Measurements from ENCODE around the gene UVRAG.
"Not testable (repeated sequence)": the region's sequence is repeated elsewhere in the genome, so short reads cannot be mapped to it uniquely, and the experiment has no call there.

The UVRAG gene

GRCh38 chr11:76047231-76047630 lies 232.2 kb downstream of the UVRAG start:
- no peak for DNase-seq (ENCODE audit: low spot score)
- no peak for TF ChIP-seq CTCF (IDR thresholded peaks at IDR 0.05; ENCODE audit: extremely low read depth, insufficient read depth, missing control alignments)
- in situ Hi-C loops (cut with MboI; ENCODE audit: low pct_unique_long_range_greater_than_20kb, low sequenced_read_pairs, unreplicated experiment): no loop called here

GRCh38 chr11:76047766-76048165 lies 232.8 kb downstream of the UVRAG start:
- no peak for TF ChIP-seq CTCF (IDR thresholded peaks at IDR 0.05; ENCODE audit: extremely low read depth, insufficient read depth, missing control alignments)
- DNase-seq (ENCODE audit: low spot score): no peak
- in situ Hi-C loops (cut with MboI; ENCODE audit: low pct_unique_long_range_greater_than_20kb, low sequenced_read_pairs, unreplicated experiment): no loop called here

GRCh38 chr11:76048763-76049162 lies 233.8 kb downstream of the UVRAG start:
- in situ Hi-C loops (cut with MboI; ENCODE audit: low pct_unique_long_range_greater_than_20kb, low sequenced_read_pairs, unreplicated experiment): no loop called here
- no peak for DNase-seq (ENCODE audit: low spot score)
- no peak for TF ChIP-seq CTCF (IDR thresholded peaks at IDR 0.05; ENCODE audit: extremely low read depth, insufficient read depth, missing control alignments)

- no peak for TF ChIP-seq CTCF (IDR thresholded peaks at IDR 0.05; ENCODE audit: extremely low read depth, insufficient read depth, missing control alignments)
- in situ Hi-C loops (cut with MboI; ENCODE audit: low pct_unique_long_range_greater_than_20kb, low sequenced_read_pairs, unreplicated experiment): no loop called here
- no peak for DNase-seq (ENCODE audit: low spot score)
Observed at GRCh38 chr11:76049511-76049910, 234.5 kb downstream of the UVRAG start.

- no peak for DNase-seq (ENCODE audit: low spot score)
- no peak for TF ChIP-seq CTCF (IDR thresholded peaks at IDR 0.05; ENCODE audit: extremely low read depth, insufficient read depth, missing control alignments)
Observed at GRCh38 chr11:76051937-76052336, 236.9 kb downstream of the UVRAG start.

GRCh38 chr11:76054330-76054729 lies 239.3 kb downstream of the UVRAG start:
- in situ Hi-C loops (cut with MboI; ENCODE audit: low pct_unique_long_range_greater_than_20kb, low sequenced_read_pairs, unreplicated experiment): no loop called here
- no peak for DNase-seq (ENCODE audit: low spot score)
- TF ChIP-seq CTCF (IDR thresholded peaks at IDR 0.05; ENCODE audit: extremely low read depth, insufficient read depth, missing control alignments): no peak

More at GRCh38 chr11:76051937-76052336, 236.9 kb downstream of the UVRAG start:
- in situ Hi-C loops (cut with MboI; ENCODE audit: low pct_unique_long_range_greater_than_20kb, low sequenced_read_pairs, unreplicated experiment): no loop called here

- no peak for TF ChIP-seq CTCF (IDR thresholded peaks at IDR 0.05; ENCODE audit: extremely low read depth, insufficient read depth, missing control alignments)
- DNase-seq (ENCODE audit: low spot score): no peak
- in situ Hi-C loops (cut with MboI; ENCODE audit: low pct_unique_long_range_greater_than_20kb, low sequenced_read_pairs, unreplicated experiment): no loop called here
Observed at GRCh38 chr11:76056876-76057275, 241.9 kb downstream of the UVRAG start.

GRCh38 chr11:76060475-76061036 lies 245.5 kb downstream of the UVRAG start:
- in situ Hi-C loops (cut with MboI; ENCODE audit: low pct_unique_long_range_greater_than_20kb, low sequenced_read_pairs, unreplicated experiment); DNase-seq (ENCODE audit: low spot score): not testable (repeated sequence)
